Gastroesophageal sphincter (tissue), 3 donors: ENCODE measurements around the gene KIAA1755.

ENCODE experiments used
- CTCF ChIP-seq, 4 experiments: fragments of 200-600 bp in 2 of 4; fragments of 450-650 bp in 2 of 4; sonication (generic) in 1 of 4; IDR thresholded peaks; one replicate each; pipeline ENCODE4 v1.5.1; 2017 to 2019; ENCODE audit warnings: antibody characterized with exemption in 4 of 4, mild to moderate bottlenecking in 2 of 4, moderate library complexity in 2 of 4
- EP300 ChIP-seq: sonication (generic); formaldehyde crosslinking; IDR thresholded peaks from one replicate; pipeline ENCODE4 v1.6.1; 2017; ENCODE audit warnings: antibody characterized with exemption, mild to moderate bottlenecking
- POLR2A ChIP-seq, 2 donors: fragments of 450-650 bp; IDR thresholded peaks; one replicate each; pipeline ENCODE4 v1.6.1; 2017; ENCODE audit warnings: antibody characterized with exemption in 2 of 2, mild to moderate bottlenecking in 2 of 2, moderate library complexity in 1 of 2

- no peak for TF ChIP-seq CTCF (IDR thresholded peaks at IDR 0.05)
- no peak for TF ChIP-seq POLR2A (IDR thresholded peaks at IDR 0.05)
- no peak for TF ChIP-seq EP300
Measured at GRCh38 chr20:38166703-38167233, 93.8 kb downstream of the KIAA1755 start.
